Caco-2 (cell line): ENCODE measurements around the gene DDX27. TPM values are rescaled to one million over a fixed set of nuclear protein-coding genes. Genes with fewer than 3 reads are reported as not detected.

Experiments
- BruUV-seq: library from RNA; stranded (reverse); fragments of 400-500 nt; replicated peaks from 2 replicates; lab custom pipeline; 2021; lab: Mats Ljungman, UMichigan
- CTCF ChIA-PET: fragments of 300-600 bp; sonication (Branson Sonifier 250); formaldehyde crosslinking; loops from one replicate; lab custom pipeline; 2022; ENCODE audit warnings: antibody characterized with exemption; lab: Charles Lee
- POLR2A ChIA-PET: fragments of 300-600 bp; sonication (Branson Sonifier 250); formaldehyde crosslinking; loops from one replicate; lab custom pipeline; 2022; ENCODE audit warnings: antibody characterized with exemption; lab: Charles Lee
- DNase-seq, 2 experiments: peaks; one replicate each; pipeline versions ENCODE4 v3.0.0 to v3.0.0-alpha.2; 2020 to 2022
- H3K27me3 ChIP-seq: replicated peaks from 2 replicates; pipeline ENCODE4 v1.6.0; 2011; ENCODE audit warnings: low read length; ENCODE audit not compliant: control insufficient read depth, insufficient read depth
- H3K36me3 ChIP-seq: 2 replicates; pipeline ENCODE4 v1.5.1; 2011; ENCODE audit warnings: low read length; ENCODE audit not compliant: control insufficient read depth, insufficient read depth
- H3K4me1 ChIP-seq: fragments of 250-450 bp; sonication (Bioruptor Pico); 2 replicates; pipeline ENCODE4 v1.5.1; 2020; ENCODE audit warnings: mild to moderate bottlenecking
- H3K4me3 ChIP-seq: 2 replicates; pipeline ENCODE4 v1.5.1; 2011; ENCODE audit warnings: low read depth, mild to moderate bottlenecking, control low read depth, low read length
- H3K9me3 ChIP-seq: fragments of 250-450 bp; sonication (Bioruptor Pico); 2 replicates; pipeline ENCODE4 v1.5.1; 2020; ENCODE audit warnings: mild to moderate bottlenecking, moderate library complexity
- H3K27ac Mint-ChIP-seq: one replicate; pipeline ENCODE4 v1.8.0; 2022; ENCODE audit warnings: mixed read lengths; ENCODE audit not compliant: unreplicated experiment
- H3K27me3 Mint-ChIP-seq: one replicate; pipeline ENCODE4 v1.8.0; 2022; ENCODE audit warnings: mixed read lengths; ENCODE audit not compliant: insufficient read depth, unreplicated experiment
- H3K36me3 Mint-ChIP-seq: one replicate; pipeline ENCODE4 v1.8.0; 2022; ENCODE audit warnings: mild to moderate bottlenecking, mixed read lengths; ENCODE audit not compliant: insufficient read depth, unreplicated experiment
- H3K4me1 Mint-ChIP-seq: one replicate; pipeline ENCODE4 v1.8.0; 2022; ENCODE audit warnings: low read depth, mixed read lengths; ENCODE audit not compliant: unreplicated experiment
- H3K4me3 Mint-ChIP-seq: one replicate; pipeline ENCODE4 v1.8.0; 2022; ENCODE audit warnings: mild to moderate bottlenecking, moderate library complexity, mixed read lengths; ENCODE audit not compliant: unreplicated experiment
- H3K9me3 Mint-ChIP-seq: one replicate; pipeline ENCODE4 v1.8.0; 2022; ENCODE audit warnings: mixed read lengths; ENCODE audit not compliant: unreplicated experiment
- CTCF ChIP-seq, 2 experiments: fragments of 200-600 bp in 1 of 2; IDR thresholded peaks; 1 replicate in 1 of 2; 2 replicates in 1 of 2; pipeline versions ENCODE4 v1.5.1 to v1.8.0; 2011 to 2022; ENCODE audit warnings: antibody characterized with exemption in 1 of 2, control low read depth in 1 of 2, inconsistent platforms in 1 of 2, low read depth in 1 of 2, low read length in 1 of 2, mild to moderate bottlenecking in 1 of 2, moderate library complexity in 1 of 2; ENCODE audit not compliant: insufficient read depth in 1 of 2, severe bottlenecking in 1 of 2, unreplicated experiment in 1 of 2
- intact Hi-C: fragments of 100-400 bp; cut with micrococcal nuclease; formaldehyde crosslinking; loops from one replicate; pipeline ENCODE4 v1.10.0; 2022; ENCODE audit not compliant: unreplicated experiment
- total RNA-seq: library from RNA; stranded (reverse); gene quantifications from 2 replicates; pipeline ENCODE4 v1.2.3, GENCODE V29; 2022

Gene DDX27
- total RNA-seq, 1 experiment from 2014 or later = 148 TPM

GRCh38 chr20:49199729-49200293, 19.4 kb upstream of the DDX27 start:
- intact Hi-C loops = no loop called here
- no peaks in the 10 kb centered on the region for H3K4me1 ChIP-seq
- no peak overlapping the region for H3K4me3 ChIP-seq
- POLR2A ChIA-PET = no interaction called here
- TF ChIP-seq CTCF (IDR thresholded peaks at IDR 0.05; ENCODE audit: insufficient read depth in 1 of 2, low read depth in 1 of 2, low read length in 1 of 2, severe bottlenecking in 1 of 2, unreplicated experiment in 1 of 2) = no peak
- H3K27me3 Mint-ChIP-seq = no peaks in the 10 kb centered on the region
- CTCF ChIA-PET = no interaction called here
- no peaks in the 10 kb centered on the region for H3K36me3 ChIP-seq
- no peak overlapping the region for H3K27ac Mint-ChIP-seq
- no peaks in the 10 kb centered on the region for H3K36me3 Mint-ChIP-seq
- peak in 1 of 2 experiments; percentile 12 for DNase-seq
- no peaks in the 10 kb centered on the region for H3K9me3 ChIP-seq
- H3K27me3 ChIP-seq = no peaks in the 10 kb centered on the region
- no peaks in the 10 kb centered on the region for H3K9me3 Mint-ChIP-seq
- H3K4me3 Mint-ChIP-seq = no peak overlapping the region
- BruUV-seq = no TSS peak
- H3K4me1 Mint-ChIP-seq = no peaks in the 10 kb centered on the region

- Mint-ChIP-seq H3K27ac (no peak overlapping the region), H3K4me3 (no peak overlapping the region), H3K9me3 (no peaks in the 10 kb centered on the region), H3K4me1 (no peaks in the 10 kb centered on the region), H3K36me3 (no peaks in the 10 kb centered on the region), H3K27me3 (no peaks in the 10 kb centered on the region)
- no peaks in the 10 kb centered on the region for H3K27me3 ChIP-seq
- no peaks in the 10 kb centered on the region for H3K36me3 ChIP-seq
- no peak overlapping the region for H3K4me3 ChIP-seq
- ChIA-PET CTCF (interaction anchor here (0.6 kb wide), 1 partner anchor 918 kb away, joined by 3 read pairs; no protein-coding TSS in a partner anchor), POLR2A (no interaction called here)
- no peaks in the 10 kb centered on the region for H3K4me1 ChIP-seq
- BruUV-seq = no TSS peak
- intact Hi-C loops = no loop called here
- peak in 1 of 2 experiments; percentile 18 for DNase-seq
- TF ChIP-seq CTCF (IDR thresholded peaks at IDR 0.05; ENCODE audit: insufficient read depth in 1 of 2, low read depth in 1 of 2, low read length in 1 of 2, severe bottlenecking in 1 of 2, unreplicated experiment in 1 of 2) = no peak
- no peaks in the 10 kb centered on the region for H3K9me3 ChIP-seq
Measured at GRCh38 chr20:49203011-49203410, 16.2 kb upstream of the DDX27 start.

- Histone ChIP-seq H3K9me3 (no peaks in the 10 kb centered on the region), H3K36me3 (no peaks in the 10 kb centered on the region), H3K4me3 (no peak overlapping the region), H3K27me3 (no peaks in the 10 kb centered on the region), H3K4me1 (no peaks in the 10 kb centered on the region)
- no peaks in the 10 kb centered on the region for H3K4me1 Mint-ChIP-seq
- ChIA-PET CTCF (no interaction called here), POLR2A (interaction anchor here (0.6 kb wide), 1 partner anchor 36 kb away, joined by 3 read pairs; no protein-coding TSS in a partner anchor)
- no peaks in the 10 kb centered on the region for H3K9me3 Mint-ChIP-seq
- no peak overlapping the region for H3K4me3 Mint-ChIP-seq
- peak in 1 of 2 experiments; percentile 27 for DNase-seq
- intact Hi-C loops = no loop called here
- no peak for TF ChIP-seq CTCF (IDR thresholded peaks at IDR 0.05; ENCODE audit: insufficient read depth in 1 of 2, low read depth in 1 of 2, low read length in 1 of 2, severe bottlenecking in 1 of 2, unreplicated experiment in 1 of 2)
- no peak overlapping the region for H3K27ac Mint-ChIP-seq
- H3K27me3 Mint-ChIP-seq = no peaks in the 10 kb centered on the region
- no peaks in the 10 kb centered on the region for H3K36me3 Mint-ChIP-seq
- BruUV-seq = no TSS peak
Measured at GRCh38 chr20:49203746-49204145, 15.5 kb upstream of the DDX27 start.
